Testis (tissue), 2 donors: ENCODE measurements around the gene CBR3.

Experiments used
- POLR2A ChIP-seq: fragments of 450-650 bp; IDR thresholded peaks from one replicate; pipeline ENCODE4 v1.6.1; 2017; ENCODE audit warnings: antibody characterized with exemption, mild to moderate bottlenecking, moderate library complexity
- TF ChIP-seq, protein P1 (sequence below), 3 experiments: fragments of 450-650 bp in 2 of 3; fragments of 200-600 bp in 1 of 3; sonication (generic) in 1 of 3; IDR thresholded peaks; one replicate each; pipeline ENCODE4 v1.5.1; 2016 to 2019; ENCODE audit warnings: antibody characterized with exemption in 3 of 3, mild to moderate bottlenecking in 2 of 3, moderate library complexity in 1 of 3

DNA sequence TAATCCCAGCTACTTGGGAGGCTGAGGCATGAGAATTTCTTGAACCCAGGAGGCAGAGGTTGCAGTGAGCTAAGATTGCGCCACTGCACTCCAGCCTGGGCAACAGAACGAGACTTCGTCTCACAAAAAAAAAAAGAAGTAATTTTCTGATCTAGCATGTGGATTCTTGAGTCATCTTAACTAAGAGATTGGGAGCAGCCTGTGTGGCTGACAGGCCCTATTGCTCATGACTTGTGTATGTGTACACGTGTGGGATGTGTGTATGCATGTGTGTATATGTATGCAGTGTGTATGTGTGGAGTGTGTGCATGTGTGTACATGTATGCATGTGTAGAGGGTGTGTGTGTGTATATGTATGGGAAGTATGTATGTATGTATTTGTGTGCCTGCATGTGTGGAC lies 51.2 kb downstream of the CBR3 start:
- TF ChIP-seq, protein P1, sequence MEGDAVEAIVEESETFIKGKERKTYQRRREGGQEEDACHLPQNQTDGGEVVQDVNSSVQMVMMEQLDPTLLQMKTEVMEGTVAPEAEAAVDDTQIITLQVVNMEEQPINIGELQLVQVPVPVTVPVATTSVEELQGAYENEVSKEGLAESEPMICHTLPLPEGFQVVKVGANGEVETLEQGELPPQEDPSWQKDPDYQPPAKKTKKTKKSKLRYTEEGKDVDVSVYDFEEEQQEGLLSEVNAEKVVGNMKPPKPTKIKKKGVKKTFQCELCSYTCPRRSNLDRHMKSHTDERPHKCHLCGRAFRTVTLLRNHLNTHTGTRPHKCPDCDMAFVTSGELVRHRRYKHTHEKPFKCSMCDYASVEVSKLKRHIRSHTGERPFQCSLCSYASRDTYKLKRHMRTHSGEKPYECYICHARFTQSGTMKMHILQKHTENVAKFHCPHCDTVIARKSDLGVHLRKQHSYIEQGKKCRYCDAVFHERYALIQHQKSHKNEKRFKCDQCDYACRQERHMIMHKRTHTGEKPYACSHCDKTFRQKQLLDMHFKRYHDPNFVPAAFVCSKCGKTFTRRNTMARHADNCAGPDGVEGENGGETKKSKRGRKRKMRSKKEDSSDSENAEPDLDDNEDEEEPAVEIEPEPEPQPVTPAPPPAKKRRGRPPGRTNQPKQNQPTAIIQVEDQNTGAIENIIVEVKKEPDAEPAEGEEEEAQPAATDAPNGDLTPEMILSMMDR (IDR thresholded peaks at IDR 0.05), result no peak
- TF ChIP-seq POLR2A, result no peak
